Hair follicle dermal papilla cell (primary cell): ENCODE data around the gene DUSP8. TPM values are rescaled to one million over a fixed set of nuclear protein-coding genes. Genes with fewer than 3 reads are reported as not detected.

Source experiments
- total RNA-seq: library from RNA; depleted of rRNA; stranded (reverse); fragments of >200 nt; gene quantifications from 2 replicates; pipeline ENCODE4 v1.2.3, GENCODE V29; 2012

DUSP8 gene, protein sequence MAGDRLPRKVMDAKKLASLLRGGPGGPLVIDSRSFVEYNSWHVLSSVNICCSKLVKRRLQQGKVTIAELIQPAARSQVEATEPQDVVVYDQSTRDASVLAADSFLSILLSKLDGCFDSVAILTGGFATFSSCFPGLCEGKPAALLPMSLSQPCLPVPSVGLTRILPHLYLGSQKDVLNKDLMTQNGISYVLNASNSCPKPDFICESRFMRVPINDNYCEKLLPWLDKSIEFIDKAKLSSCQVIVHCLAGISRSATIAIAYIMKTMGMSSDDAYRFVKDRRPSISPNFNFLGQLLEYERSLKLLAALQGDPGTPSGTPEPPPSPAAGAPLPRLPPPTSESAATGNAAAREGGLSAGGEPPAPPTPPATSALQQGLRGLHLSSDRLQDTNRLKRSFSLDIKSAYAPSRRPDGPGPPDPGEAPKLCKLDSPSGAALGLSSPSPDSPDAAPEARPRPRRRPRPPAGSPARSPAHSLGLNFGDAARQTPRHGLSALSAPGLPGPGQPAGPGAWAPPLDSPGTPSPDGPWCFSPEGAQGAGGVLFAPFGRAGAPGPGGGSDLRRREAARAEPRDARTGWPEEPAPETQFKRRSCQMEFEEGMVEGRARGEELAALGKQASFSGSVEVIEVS
- 0.16 TPM in 1 of 2 replicates, not detected in the other for total RNA-seq

DNA sequence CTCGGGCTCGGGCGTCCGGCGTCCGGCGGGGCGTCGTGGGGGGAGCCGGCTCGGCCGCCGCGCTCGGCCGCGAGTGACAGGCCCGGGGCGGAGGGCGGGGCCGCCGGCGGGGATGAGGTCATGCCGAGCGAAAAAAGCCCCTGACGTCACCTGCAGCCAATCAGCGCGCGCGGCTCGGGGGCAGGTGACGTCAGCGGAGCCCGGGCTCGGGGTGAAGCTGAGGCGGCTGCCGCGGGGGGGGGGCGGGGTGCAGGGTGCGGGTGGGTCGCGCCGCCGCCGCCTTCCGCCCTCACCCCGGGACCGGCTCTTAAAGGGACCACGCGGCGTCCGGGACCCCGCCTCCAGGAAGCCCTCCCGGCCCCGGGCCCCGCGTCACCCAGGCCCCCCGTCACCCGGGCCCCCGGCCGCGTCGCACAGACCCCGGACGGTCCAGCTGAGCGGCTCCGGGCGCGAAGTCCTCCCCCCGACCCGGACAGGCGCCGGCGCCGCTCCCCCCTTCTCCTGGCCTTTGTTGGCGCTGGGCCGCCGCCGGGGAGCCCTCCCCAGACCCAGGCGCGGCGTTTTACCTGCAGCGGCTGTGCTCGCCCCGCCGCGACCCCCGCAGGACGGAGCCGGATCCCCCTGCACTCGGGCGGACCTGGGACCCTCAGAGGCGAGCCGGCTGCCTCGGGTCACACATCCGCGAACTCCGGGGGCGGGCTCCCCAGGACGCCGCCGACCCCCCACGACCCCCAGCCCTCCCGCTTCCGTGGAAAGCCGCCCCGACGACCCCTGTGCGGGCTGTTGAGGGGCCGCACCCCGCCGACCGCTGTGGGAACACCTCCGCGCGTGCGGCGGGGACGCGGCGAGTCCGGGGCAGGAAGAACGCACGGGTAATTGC lies at the start of gene DUSP8:
TSS of gene DUSP8 (minus strand) at position 75 of the 880 bp plus-strand sequence. CDS start 6,445 bp downstream, outside the sequence.

DNA sequence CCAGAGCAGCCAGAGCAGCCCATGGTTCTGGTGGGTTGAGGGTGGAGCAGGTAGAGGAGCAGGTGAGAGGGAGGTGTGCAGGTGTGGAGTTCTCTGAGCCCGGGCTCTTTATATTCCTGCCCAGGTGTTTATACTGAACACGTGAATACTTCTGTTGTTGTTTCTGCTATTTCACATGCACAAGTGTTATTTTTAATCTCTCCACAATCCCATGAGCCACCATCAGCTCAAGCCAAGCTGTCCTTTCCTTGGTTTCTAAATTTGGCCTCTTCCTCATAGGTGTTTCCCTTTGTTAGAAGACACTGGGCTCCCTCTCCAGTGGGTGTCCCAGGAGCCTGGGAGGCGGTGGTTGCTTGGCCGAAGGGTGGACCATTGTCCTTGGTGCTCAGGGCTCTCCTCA lies 36.3 kb upstream of the DUSP8 start, which contains the start of gene KRTAP5-3:
TSS of gene KRTAP5-3 (minus strand) at position 101 of the 400 bp plus-strand sequence. CDS start at position 23, 78 bp downstream.

DNA sequence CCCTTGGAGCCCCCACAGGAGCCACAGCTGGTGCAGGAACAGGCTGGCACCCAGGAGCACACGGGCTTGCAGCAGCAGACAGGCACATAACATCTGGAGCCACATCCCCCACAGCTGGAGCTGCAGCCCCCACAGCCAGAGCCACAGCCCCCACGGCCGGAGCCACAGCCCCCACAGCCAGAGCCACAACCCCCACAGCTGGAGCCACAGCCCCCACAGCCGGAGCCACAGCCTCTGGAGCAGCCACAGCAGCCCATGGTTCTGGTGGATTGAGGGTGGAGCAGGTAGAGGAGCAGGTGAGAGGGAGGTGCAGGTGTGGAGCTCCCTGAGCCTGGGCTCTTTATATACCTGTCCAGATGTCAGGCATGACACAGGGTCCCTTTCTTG lies 25.9 kb upstream of the DUSP8 start, which contains the start of gene KRTAP5-2:
TSS of gene KRTAP5-2 (minus strand) at position 301 of the 387 bp plus-strand sequence. CDS start at position 257, 44 bp downstream.

DNA sequence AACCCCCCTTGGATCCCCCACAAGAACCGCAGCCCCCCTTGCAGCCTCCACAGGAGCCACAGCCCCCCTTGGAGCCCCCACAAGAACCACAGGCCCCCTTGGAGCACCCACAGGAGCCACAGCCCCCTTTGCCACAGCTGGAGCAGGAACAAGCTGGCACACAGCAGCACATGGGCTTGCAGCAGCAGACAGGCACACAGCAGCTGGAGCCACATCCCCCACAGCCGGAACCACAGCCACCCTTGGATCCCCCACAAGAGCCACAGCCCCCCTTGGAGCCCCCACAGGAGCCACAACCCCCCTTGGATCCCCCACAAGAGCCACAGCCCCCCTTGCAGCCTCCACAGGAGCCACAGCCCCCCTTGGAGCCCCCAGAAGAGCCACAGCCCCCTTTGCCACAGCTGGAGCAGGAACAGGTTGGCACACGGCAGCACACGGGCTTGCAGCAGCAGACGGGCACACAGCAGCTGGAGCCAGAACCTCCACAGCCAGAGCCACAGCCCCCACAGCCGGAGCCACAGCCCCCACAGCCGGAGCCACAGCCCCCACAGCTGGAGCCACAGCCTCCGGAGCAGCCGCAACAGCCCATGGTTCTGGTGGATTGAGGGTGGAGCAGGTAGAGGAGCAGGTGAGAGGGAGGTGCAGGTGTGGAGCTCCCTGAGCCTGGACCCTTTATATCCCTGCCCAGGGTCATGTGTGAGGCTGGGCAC lies 12.7 kb upstream of the DUSP8 start, which contains the start of gene KRTAP5-1:
TSS of gene KRTAP5-1 (minus strand) at position 623 of the 710 bp plus-strand sequence. CDS start at position 589, 34 bp downstream.

Other genes starting within 250 kb of the DUSP8 start
- gene BRSK2, start 182.3 kb downstream of the DUSP8 start, total RNA-seq = 0.32 TPM in 1 of 2 replicates, not detected in the other
- 21.7 and 23.4 TPM in 2 replicates for gene MOB2, start 85.5 kb downstream of the DUSP8 start, total RNA-seq
- gene KRTAP5-1, start 13.0 kb upstream of the DUSP8 start, total RNA-seq = not detected in 2 replicates
- gene KRTAP5-2, start 26.0 kb upstream of the DUSP8 start, total RNA-seq = not detected in 2 replicates
- gene KRTAP5-3, start 36.2 kb upstream of the DUSP8 start, total RNA-seq = not detected in 2 replicates
- gene KRTAP5-4, start 49.9 kb upstream of the DUSP8 start, total RNA-seq = not detected in 2 replicates
- gene KRTAP5-5, start 57.5 kb upstream of the DUSP8 start, total RNA-seq = not detected in 2 replicates
- gene KRTAP5-6, start 124.9 kb upstream of the DUSP8 start, total RNA-seq = not detected in 2 replicates
- gene IFITM10, start 178.3 kb upstream of the DUSP8 start, total RNA-seq = 0.65 and 1.2 TPM in 2 replicates
- 143 and 148 TPM in 2 replicates for gene CTSD, start 191.7 kb upstream of the DUSP8 start, total RNA-seq